Fibroblast of lung (primary cell): Measurements from ENCODE around the gene CBFA2T3. TPM values are rescaled to one million over a fixed set of nuclear protein-coding genes. Genes with fewer than 3 reads are reported as not detected.

Experiments
- DNase-seq, 2 donors: peaks; one replicate each; pipeline versions ENCODE4 v3.0.0 to v3.0.0-alpha.2; 2010; ENCODE audit warnings: low read depth in 2 of 2
- H2AFZ ChIP-seq: 2 replicates; pipeline ENCODE4 v1.5.1; 2012; ENCODE audit warnings: low read length, control low read depth, inconsistent platforms
- H3K27ac ChIP-seq: 2 replicates; pipeline ENCODE4 v1.5.1; 2011; ENCODE audit warnings: low read length, control low read depth; ENCODE audit not compliant: insufficient read depth
- H3K27me3 ChIP-seq: 2 replicates; pipeline ENCODE4 v1.5.1; 2011; ENCODE audit warnings: mild to moderate bottlenecking, low read length; ENCODE audit not compliant: control insufficient read depth, insufficient read depth
- H3K36me3 ChIP-seq: 2 replicates; pipeline ENCODE4 v1.5.1; 2011; ENCODE audit warnings: low read length; ENCODE audit not compliant: control insufficient read depth, insufficient read depth
- H3K4me1 ChIP-seq: 2 replicates; pipeline ENCODE4 v1.5.1; 2011; ENCODE audit warnings: low read length; ENCODE audit not compliant: control insufficient read depth, insufficient read depth; ENCODE audit errors: extremely low read depth
- H3K4me2 ChIP-seq: 2 replicates; pipeline ENCODE4 v1.5.1; 2011; ENCODE audit warnings: low read length, control low read depth; ENCODE audit not compliant: insufficient read depth; ENCODE audit errors: extremely low read depth
- H3K4me3 ChIP-seq, 4 experiments: fragments of 200-600 bp in 1 of 4; sonication (generic) in 1 of 4; replicated peaks in 1 of 4; 2 replicates each; pipeline ENCODE4 v1.5.1; 2011 to 2016; ENCODE audit warnings: low read length in 4 of 4, low read depth in 3 of 4, mild to moderate bottlenecking in 3 of 4, control low read depth in 2 of 4, inconsistent platforms in 1 of 4, mixed read lengths in 1 of 4; ENCODE audit not compliant: insufficient read depth in 1 of 4; ENCODE audit errors: control extremely low read depth in 1 of 4
- H3K79me2 ChIP-seq: 2 replicates; pipeline ENCODE4 v1.5.1; 2012; ENCODE audit warnings: mild to moderate bottlenecking, low read length, inconsistent platforms; ENCODE audit not compliant: control insufficient read depth, insufficient read depth
- H3K9ac ChIP-seq: 2 replicates; pipeline ENCODE4 v1.5.1; 2011; ENCODE audit warnings: mild to moderate bottlenecking, low read length, control low read depth; ENCODE audit not compliant: insufficient read depth
- H3K9me3 ChIP-seq: 2 replicates; pipeline ENCODE4 v1.5.1; 2012; ENCODE audit warnings: low read depth, low read length; ENCODE audit not compliant: control insufficient read depth, insufficient read depth
- H4K20me1 ChIP-seq: 2 replicates; pipeline ENCODE4 v1.5.1; 2011; ENCODE audit warnings: low read length; ENCODE audit not compliant: control insufficient read depth, insufficient read depth; ENCODE audit errors: extremely low read depth
- CTCF ChIP-seq, 2 donors: IDR thresholded peaks in 1 of 2; conservative IDR thresholded peaks in 1 of 2; 1 replicate in 1 of 2; 2 replicates in 1 of 2; pipeline ENCODE4 v1.5.1; 2011 to 2012; ENCODE audit warnings: low read length in 2 of 2, control low read depth in 1 of 2, inconsistent platforms in 1 of 2, low read depth in 1 of 2, mild to moderate bottlenecking in 1 of 2
- EZH2 ChIP-seq: IDR thresholded peaks from 2 replicates; pipeline ENCODE4 v1.5.1; 2012; ENCODE audit warnings: low read length, control low read depth, mild to moderate bottlenecking; ENCODE audit errors: missing control alignments
- polyA plus RNA-seq, 2 donors: library from polyadenylated mRNA; depleted of rRNA in 1 of 2; stranded (reverse) in 1 of 2; unstranded in 1 of 2; fragments of >200 nt; gene quantifications; 2 replicates each; pipeline ENCODE4 v1.2.1, GENCODE V29; 2011 to 2012; ENCODE audit warnings: missing spikeins in 1 of 2
- total RNA-seq: library from RNA; depleted of rRNA; stranded (reverse); fragments of >200 nt; gene quantifications from 2 replicates; pipeline ENCODE4 v1.2.1, GENCODE V29; 2014

CBFA2T3 gene
- total and polyA plus RNA-seq, 2 donors (not counting 1 experiment from before 2014, with no cell fraction given): under 0.01 to 0.05 TPM

DNA sequence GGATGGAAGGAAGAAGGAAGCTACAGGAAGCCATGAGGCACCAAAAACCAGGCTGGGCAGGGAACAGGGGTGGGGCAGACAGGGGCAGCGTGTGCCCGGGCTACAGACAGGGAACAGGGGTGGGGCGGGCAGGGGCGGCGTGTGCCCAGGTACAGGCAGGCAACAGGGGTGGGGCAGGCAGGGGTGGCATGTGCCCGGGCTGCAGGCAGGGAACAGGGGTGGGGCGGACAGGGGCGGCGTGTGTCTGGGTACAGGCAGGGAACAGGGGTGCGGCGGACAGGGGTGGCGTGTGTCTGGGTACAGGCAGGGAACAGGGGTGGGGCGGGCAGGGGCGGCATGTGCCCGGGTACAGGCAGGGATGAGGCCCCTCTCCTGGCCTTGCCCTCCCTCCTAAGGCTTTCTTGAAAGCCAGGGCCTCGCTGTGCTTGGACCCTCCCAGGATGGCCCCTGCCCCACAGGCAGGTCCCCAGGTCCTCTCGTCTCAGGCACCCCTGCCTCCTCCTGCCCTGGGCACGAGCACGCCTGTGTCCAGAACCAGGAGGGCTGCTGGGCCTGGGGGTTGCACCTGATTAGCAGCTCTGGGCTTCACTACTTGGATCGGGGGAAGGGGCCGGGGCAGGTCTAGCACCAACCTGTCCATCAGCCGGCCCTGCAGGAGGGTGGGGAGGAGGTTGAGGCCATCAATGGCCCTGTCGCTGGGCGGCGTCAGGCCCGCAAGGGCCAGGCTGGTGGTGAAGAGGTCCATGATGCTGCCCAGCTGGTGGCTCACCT, 150.8 kb downstream of the CBFA2T3 start:
- Histone ChIP-seq H3K27ac (no peak overlapping the region), H4K20me1 (no peaks in the 10 kb centered on the region), H3K9me3 (no peaks in the 10 kb centered on the region), H3K27me3 (no peaks in the 10 kb centered on the region), H3K4me2 (no peak overlapping the region), H3K4me3 (no peak overlapping the region), H3K79me2 (no peaks in the 10 kb centered on the region), H3K4me1 (no peaks in the 10 kb centered on the region), H3K9ac (no peak overlapping the region), H3K36me3 (peaks cover 4% of the 10 kb centered on the region), H2AFZ (no peak overlapping the region)
- no peak for DNase-seq
- no peak for TF ChIP-seq CTCF (conservative IDR thresholded peaks at IDR 0.05 in 1 of 2, IDR thresholded peaks at IDR 0.05 in 1 of 2; ENCODE audit: low read depth in 1 of 2, low read length in 2 of 2)
- no peak for TF ChIP-seq EZH2

DNA sequence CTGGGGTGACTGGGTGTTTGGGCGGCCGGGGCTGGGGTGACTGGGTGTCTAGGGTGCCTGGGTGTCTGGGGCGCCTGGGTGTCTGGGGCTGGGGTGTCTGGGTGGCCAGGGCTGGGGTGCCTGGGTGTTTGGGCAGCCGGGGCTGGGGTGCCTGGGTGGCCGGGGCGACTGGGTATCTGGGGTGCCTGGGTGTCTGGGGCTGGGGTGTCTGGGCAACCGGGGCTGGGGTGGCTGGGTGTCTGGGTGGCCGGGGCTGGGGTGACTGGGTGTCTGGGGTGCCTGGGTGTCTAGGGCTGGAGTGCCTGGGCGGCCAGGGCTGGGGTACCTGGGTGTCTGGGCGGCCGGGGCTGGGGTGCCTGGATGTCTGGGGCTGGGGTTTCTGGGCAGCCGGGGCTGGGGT, 151.9 kb downstream of the CBFA2T3 start:
- Histone ChIP-seq H3K36me3 (peaks cover 8% of the 10 kb centered on the region), H3K9ac (no peak overlapping the region), H3K79me2 (no peaks in the 10 kb centered on the region), H4K20me1 (no peaks in the 10 kb centered on the region), H2AFZ (no peak overlapping the region), H3K4me1 (no peaks in the 10 kb centered on the region), H3K4me3 (no peak overlapping the region), H3K9me3 (no peaks in the 10 kb centered on the region), H3K4me2 (no peak overlapping the region), H3K27me3 (no peaks in the 10 kb centered on the region), H3K27ac (no peak overlapping the region)
- no peak for DNase-seq
- TF ChIP-seq EZH2 (no peak), CTCF (conservative IDR thresholded peaks at IDR 0.05 in 1 of 2, IDR thresholded peaks at IDR 0.05 in 1 of 2; ENCODE audit: low read depth in 1 of 2, low read length in 2 of 2) (no peak)

Other genes with a start within 250 kb of the CBFA2T3 start
- gene PIEZO1, start 192.0 kb downstream of the CBFA2T3 start, total RNA-seq: 135 and 313 TPM in 2 replicates
- 94.5 and 126 TPM in 2 replicates for gene PIEZO1, start 192.0 kb downstream of the CBFA2T3 start, polyA plus RNA-seq
- gene CDT1, start 173.4 kb downstream of the CBFA2T3 start, total RNA-seq: 0.77 and 3.6 TPM in 2 replicates
- 1.3 and 4.5 TPM in 2 replicates for gene CDT1, start 173.4 kb downstream of the CBFA2T3 start, polyA plus RNA-seq
- gene APRT, start 165.3 kb downstream of the CBFA2T3 start, total RNA-seq: 50.3 and 95.6 TPM in 2 replicates
- 39.2 and 57.6 TPM in 2 replicates for gene APRT, start 165.3 kb downstream of the CBFA2T3 start, polyA plus RNA-seq
- 20.8 and 29.6 TPM in 2 replicates for gene GALNS, start 120.3 kb downstream of the CBFA2T3 start, total RNA-seq
- 8.6 and 10.6 TPM in 2 replicates for gene GALNS, start 120.3 kb downstream of the CBFA2T3 start, polyA plus RNA-seq
- gene TRAPPC2L, start 120.1 kb downstream of the CBFA2T3 start, total RNA-seq: 46.5 and 47.7 TPM in 2 replicates
- 63.7 and 78.6 TPM in 2 replicates for gene TRAPPC2L, start 120.1 kb downstream of the CBFA2T3 start, polyA plus RNA-seq
- not detected in 2 replicates for gene PABPN1L, start 110.5 kb downstream of the CBFA2T3 start, total RNA-seq
- not detected in 2 replicates for gene PABPN1L, start 110.5 kb downstream of the CBFA2T3 start, polyA plus RNA-seq
- gene ACSF3, start 116.6 kb upstream of the CBFA2T3 start, total RNA-seq: 20.5 and 23.1 TPM in 2 replicates
- 7.9 and 9.2 TPM in 2 replicates for gene ACSF3, start 116.6 kb upstream of the CBFA2T3 start, polyA plus RNA-seq
- 0.26 and 0.99 TPM in 2 replicates for gene CDH15, start 194.5 kb upstream of the CBFA2T3 start, total RNA-seq
- 0.10 and 0.14 TPM in 2 replicates for gene CDH15, start 194.5 kb upstream of the CBFA2T3 start, polyA plus RNA-seq
- gene SLC22A31, start 223.3 kb upstream of the CBFA2T3 start, total RNA-seq: 0.17 and 0.26 TPM in 2 replicates
- 0.24 TPM in 1 of 2 replicates, not detected in the other for gene SLC22A31, start 223.3 kb upstream of the CBFA2T3 start, polyA plus RNA-seq
- gene ZNF778, start 240.5 kb upstream of the CBFA2T3 start, total RNA-seq: 7.4 and 9.4 TPM in 2 replicates
- 4.3 and 4.9 TPM in 2 replicates for gene ZNF778, start 240.5 kb upstream of the CBFA2T3 start, polyA plus RNA-seq